Brain microvascular endothelial cell (primary cell): ENCODE results near the gene CCDC50.

ENCODE experiments used
- DNase-seq: peaks from one replicate; pipeline ENCODE4 v3.0.0-alpha.2; 2020
- H3K27ac ChIP-seq: fragments of 250-450 bp; sonication (Bioruptor Pico); 2 replicates; pipeline ENCODE4 v1.5.1; 2020; ENCODE audit warnings: mild to moderate bottlenecking, moderate library complexity
- H3K27me3 ChIP-seq: fragments of 250-450 bp; sonication (Bioruptor Pico); replicated peaks from 2 replicates; pipeline ENCODE4 v1.5.1; 2020; ENCODE audit warnings: mild to moderate bottlenecking
- H3K36me3 ChIP-seq: fragments of 250-450 bp; sonication (Bioruptor Pico); replicated peaks from 2 replicates; pipeline ENCODE4 v1.5.1; 2020; ENCODE audit warnings: mild to moderate bottlenecking
- H3K4me3 ChIP-seq: 2 replicates; pipeline ENCODE4 v1.5.1; 2011; ENCODE audit warnings: low read depth, mild to moderate bottlenecking, control low read depth, low read length, moderate library complexity
- in situ Hi-C: cut with HindIII; loops from 2 replicates; pipeline ENCODE4 v1.10.0; 2017; ENCODE audit warnings: low sequenced_read_pairs, low pct_ligation_motif_present
- TF ChIP-seq, protein P1 (sequence below): IDR thresholded peaks from 2 replicates; pipeline ENCODE4 v1.5.1; 2011; ENCODE audit warnings: low read depth, mild to moderate bottlenecking, moderate library complexity, low read length, control low read depth, inconsistent platforms; ENCODE audit errors: missing control alignments

Gene CCDC50

DNA sequence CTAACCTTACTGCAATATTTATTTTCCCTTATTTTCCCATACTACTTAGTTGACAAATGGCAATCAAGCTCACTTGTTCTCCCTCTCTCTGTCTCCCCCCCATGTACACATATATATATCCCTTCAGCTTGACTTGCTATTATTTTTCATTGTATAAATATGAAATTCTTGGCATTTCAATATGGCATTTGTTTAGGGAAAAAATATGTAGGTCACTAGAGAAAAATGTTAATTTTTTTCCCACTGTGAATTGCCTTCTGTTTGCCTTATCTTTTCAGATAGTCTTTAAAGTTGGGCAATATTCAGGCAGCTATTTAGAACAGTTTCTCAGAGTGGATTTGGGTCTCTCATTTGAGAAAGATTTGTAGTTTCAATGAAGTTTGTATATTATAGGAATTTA, 64.0 kb downstream of the CCDC50 start:
- TF ChIP-seq, protein P1, sequence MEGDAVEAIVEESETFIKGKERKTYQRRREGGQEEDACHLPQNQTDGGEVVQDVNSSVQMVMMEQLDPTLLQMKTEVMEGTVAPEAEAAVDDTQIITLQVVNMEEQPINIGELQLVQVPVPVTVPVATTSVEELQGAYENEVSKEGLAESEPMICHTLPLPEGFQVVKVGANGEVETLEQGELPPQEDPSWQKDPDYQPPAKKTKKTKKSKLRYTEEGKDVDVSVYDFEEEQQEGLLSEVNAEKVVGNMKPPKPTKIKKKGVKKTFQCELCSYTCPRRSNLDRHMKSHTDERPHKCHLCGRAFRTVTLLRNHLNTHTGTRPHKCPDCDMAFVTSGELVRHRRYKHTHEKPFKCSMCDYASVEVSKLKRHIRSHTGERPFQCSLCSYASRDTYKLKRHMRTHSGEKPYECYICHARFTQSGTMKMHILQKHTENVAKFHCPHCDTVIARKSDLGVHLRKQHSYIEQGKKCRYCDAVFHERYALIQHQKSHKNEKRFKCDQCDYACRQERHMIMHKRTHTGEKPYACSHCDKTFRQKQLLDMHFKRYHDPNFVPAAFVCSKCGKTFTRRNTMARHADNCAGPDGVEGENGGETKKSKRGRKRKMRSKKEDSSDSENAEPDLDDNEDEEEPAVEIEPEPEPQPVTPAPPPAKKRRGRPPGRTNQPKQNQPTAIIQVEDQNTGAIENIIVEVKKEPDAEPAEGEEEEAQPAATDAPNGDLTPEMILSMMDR: no peak
- DNase-seq: no peak
- Histone ChIP-seq H3K27me3 (no peaks in the 10 kb centered on the region), H3K4me3 (no peak overlapping the region), H3K27ac (no peak overlapping the region), H3K36me3 (peaks cover 8% of the 10 kb centered on the region)
- in situ Hi-C loops: no loop called here

DNA sequence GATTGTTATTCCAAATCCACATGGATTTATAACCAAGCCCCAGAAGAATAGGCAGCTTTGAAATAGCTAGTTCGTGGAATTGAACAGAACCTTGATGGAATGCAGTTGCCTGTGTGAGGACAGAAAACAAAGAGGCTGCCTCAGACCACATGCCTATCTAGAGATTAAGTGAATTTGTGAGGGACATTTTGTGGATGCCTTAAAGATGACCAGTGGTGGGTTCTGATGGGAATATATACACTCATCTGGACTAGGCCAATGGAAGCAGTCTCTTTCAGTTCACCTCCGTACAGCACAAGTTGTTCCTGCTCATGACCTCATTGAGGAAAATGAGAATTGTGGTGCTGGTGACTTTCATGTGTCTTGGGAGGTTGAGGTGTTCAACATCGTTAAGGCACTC, 68.6 kb downstream of the CCDC50 start:
- in situ Hi-C loops: no loop called here
- peak; percentile 68 for DNase-seq
- TF ChIP-seq, protein P1: no peak
- Histone ChIP-seq H3K27ac (peak overlapping the region; percentile 6), H3K36me3 (no peaks in the 10 kb centered on the region), H3K27me3 (no peaks in the 10 kb centered on the region), H3K4me3 (no peak overlapping the region)

DNA sequence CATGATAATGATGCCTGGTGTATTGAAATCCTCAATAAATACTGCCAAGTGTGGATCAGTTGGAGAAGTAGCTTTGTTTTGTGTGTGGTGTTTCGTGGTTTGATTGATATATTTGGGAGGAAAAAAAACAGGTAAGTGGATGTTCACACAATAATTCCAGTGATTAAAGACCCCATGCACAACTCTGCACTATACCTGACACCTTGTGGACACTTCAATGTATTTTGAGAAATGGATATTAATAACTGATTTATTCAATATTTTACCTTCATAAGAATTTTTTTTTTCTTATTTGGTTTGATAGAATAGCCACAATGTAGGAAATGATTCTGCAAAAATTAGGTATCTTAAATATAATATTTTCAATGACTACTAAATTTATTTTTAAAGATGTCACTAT, 69.4 kb downstream of the CCDC50 start:
- no peak overlapping the region for H3K27ac ChIP-seq
- DNase-seq: no peak
- TF ChIP-seq, protein P1: no peak
- H3K4me3 ChIP-seq: no peak overlapping the region
- no peaks in the 10 kb centered on the region for H3K27me3 ChIP-seq
- no peaks in the 10 kb centered on the region for H3K36me3 ChIP-seq
- in situ Hi-C loops: no loop called here

DNA sequence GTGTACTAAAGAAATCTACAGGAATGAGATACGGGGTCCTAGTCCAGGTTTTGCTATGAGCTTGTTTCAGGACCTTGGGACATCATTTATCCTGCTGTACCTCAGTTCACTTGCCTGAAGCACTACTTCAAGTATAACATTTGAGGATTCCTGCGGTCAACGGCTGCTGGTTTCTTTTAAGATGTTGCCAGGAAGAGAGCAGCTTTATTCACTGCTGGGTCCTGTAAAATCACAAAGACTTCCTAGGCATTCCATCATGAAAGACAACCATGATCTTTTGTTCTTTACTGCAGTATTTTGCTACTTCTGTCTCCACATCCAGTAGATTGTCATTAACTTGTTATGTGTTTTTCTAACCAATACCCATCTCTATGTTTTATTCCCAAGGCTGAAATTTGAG, 70.7 kb downstream of the CCDC50 start:
- no peaks in the 10 kb centered on the region for H3K27me3 ChIP-seq
- H3K4me3 ChIP-seq: no peak overlapping the region
- in situ Hi-C loops: loop anchor here (25.0 kb wide), 1 partner anchor 1012 kb away; no protein-coding TSS in a partner anchor
- TF ChIP-seq, protein P1: no peak
- DNase-seq: no peak
- no peaks in the 10 kb centered on the region for H3K36me3 ChIP-seq
- H3K27ac ChIP-seq: no peak overlapping the region

DNA sequence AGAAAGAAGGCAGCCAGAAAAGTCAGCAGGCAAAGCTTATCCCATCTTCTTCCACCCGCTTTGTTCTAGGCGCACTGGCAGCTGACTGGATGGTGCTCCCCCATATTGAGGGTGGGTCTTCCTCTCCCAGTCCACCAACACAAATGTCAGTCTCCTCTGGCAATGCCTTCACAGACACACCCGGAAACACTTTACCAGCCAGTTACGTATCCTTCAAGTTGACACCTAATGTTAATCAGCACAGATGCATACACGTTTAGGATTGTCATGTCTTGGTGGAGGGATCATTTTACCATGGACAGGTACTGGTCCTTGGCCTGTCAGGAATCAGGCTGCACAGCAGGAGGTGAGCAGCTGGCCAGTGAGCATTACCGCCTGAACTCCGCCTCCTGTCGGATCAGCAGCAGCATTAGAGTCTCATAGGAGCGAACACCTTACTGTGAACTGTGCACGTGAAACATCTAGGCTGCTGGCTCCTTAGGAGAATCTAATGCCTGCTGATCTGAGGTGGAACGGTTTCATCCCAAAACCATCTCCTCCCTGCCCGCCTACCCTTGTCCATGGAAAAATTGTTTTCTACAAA, 72.7 kb downstream of the CCDC50 start:
- no peak for DNase-seq
- no peaks in the 10 kb centered on the region for H3K27me3 ChIP-seq
- no peaks in the 10 kb centered on the region for H3K36me3 ChIP-seq
- TF ChIP-seq, protein P1: no peak
- H3K27ac ChIP-seq: no peak overlapping the region
- in situ Hi-C loops: loop anchor here (25.0 kb wide), 1 partner anchor 1010 kb away; no protein-coding TSS in a partner anchor
- H3K4me3 ChIP-seq: no peak overlapping the region
